Right lobe of liver (tissue), 6 donors: ENCODE data around the gene CLIP2. TPM values are rescaled to one million over a fixed set of nuclear protein-coding genes. Genes with fewer than 3 reads are reported as not detected.

Source experiments
- ATAC-seq, 4 donors: fragments of 200-7000 bp; cut with Tn5 transposase; one replicate each; pipeline ENCODE4 v1.9.1; 2020; ENCODE audit warnings: mild to moderate bottlenecking in 4 of 4, moderate library complexity in 4 of 4
- DNase-seq, 3 donors: peaks; one replicate each; pipeline ENCODE4 v3.0.0-alpha.2; 2020
- H3K27ac ChIP-seq, 3 donors: fragments of 200-600 bp; one replicate each; pipeline ENCODE4 v1.8.0; 2022
- H3K27me3 ChIP-seq, 2 donors: fragments of 200-600 bp; one replicate each; pipeline ENCODE4 v1.8.0; 2022
- H3K36me3 ChIP-seq, 4 donors: fragments of 200-600 bp; sonication (generic) in 1 of 4; one replicate each; pipeline versions ENCODE4 v1.5.1 to v1.8.0; 2017 to 2022; ENCODE audit warnings: control low read depth in 1 of 4
- H3K4me1 ChIP-seq, 4 donors: fragments of 200-600 bp; sonication (generic) in 1 of 4; one replicate each; pipeline versions ENCODE4 v1.5.1 to v1.8.0; 2017 to 2022; ENCODE audit warnings: control low read depth in 1 of 4
- H3K4me3 ChIP-seq, 3 donors: fragments of 200-600 bp; one replicate each; pipeline ENCODE4 v1.8.0; 2022
- H3K9me3 ChIP-seq, 4 donors: fragments of 200-600 bp; sonication (generic) in 1 of 4; one replicate each; pipeline versions ENCODE4 v1.5.1 to v1.8.0; 2017 to 2022; ENCODE audit warnings: control low read depth in 1 of 4
- CTCF ChIP-seq, 4 donors: fragments of 200-600 bp in 3 of 4; fragments of 450-650 bp in 1 of 4; IDR thresholded peaks; one replicate each; pipeline versions ENCODE4 v1.5.1 to v1.8.0; 2016 to 2022; ENCODE audit warnings: antibody characterized with exemption in 4 of 4, mild to moderate bottlenecking in 2 of 4
- POLR2A ChIP-seq: fragments of 450-650 bp; IDR thresholded peaks from one replicate; pipeline ENCODE4 v1.6.1; 2017; ENCODE audit warnings: antibody characterized with exemption, mild to moderate bottlenecking
- WGBS: methylation state at CpG from one replicate; pipeline ENCODE4 v1.1.6; 2018; ENCODE audit warnings: low coverage, low lambda C conversion rate; ENCODE audit not compliant: insufficient coverage; ENCODE audit errors: missing lambda C conversion rate; 5-methylcytosine and 5-hydroxymethylcytosine counted together
- intact Hi-C, 2 donors: fragments of 100-400 bp; cut with DNase I; formaldehyde crosslinking; loops; one replicate each; pipeline versions ENCODE4 v1.11.2 to v1.14.1; 2022
- total RNA-seq, 6 experiments: library from RNA; depleted of rRNA in 2 of 6; stranded (reverse); fragments of >200 nt in 2 of 6; fragmentation: NEBNext Ultra II Directional in 3 of 6; extraction: Animal tissue kit (Norgen Biotek cat#: 25700) in 3 of 6; gene quantifications; one replicate each; pipeline versions ENCODE4 v1.1.0 to v1.2.4, GENCODE V29; 2016 to 2023
- donor health status: DM: no; HTN: yes; CAD: no.
- donor health status: DM: no; HTN: no; CAD: no.
- donor health status: DM: no; HTN: no; CAD: no.
- donor health status: DM: no; HTN: yes; CAD: no.
- donor health status: DM: no; HTN: yes; CAD: no.

CLIP2 gene
- total RNA-seq, 6 experiments from 2014 or later = 2.8 to 6.8 (median 4.2) TPM

DNA sequence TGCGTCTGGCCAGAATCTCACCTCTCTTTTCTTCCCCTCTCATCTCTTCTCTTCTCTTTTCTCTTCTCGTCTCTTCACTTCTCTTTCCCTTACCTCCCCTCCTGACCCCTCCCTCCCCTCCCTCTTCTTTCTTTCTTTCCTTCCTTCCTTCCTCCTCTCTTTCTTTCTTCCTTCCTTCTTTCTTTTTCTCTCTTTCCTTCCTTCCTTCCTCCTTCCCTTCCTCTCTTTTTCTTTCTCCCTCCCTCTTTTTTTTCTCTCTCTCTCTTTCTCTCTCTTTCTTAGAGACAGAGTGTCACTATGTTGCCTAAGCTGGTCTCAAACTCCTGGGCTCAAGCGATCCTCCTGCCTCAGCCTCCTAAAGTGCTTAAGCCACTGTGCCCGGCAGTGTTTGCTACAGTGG, 159.9 kb downstream of the CLIP2 start:
- no peak overlapping the region for H3K27ac ChIP-seq
- no peak for ATAC-seq
- H3K4me1 ChIP-seq = peaks cover 0 to under 1% (median 0%) of the 10 kb centered on the region in 4 donors
- H3K9me3 ChIP-seq = no peaks in the 10 kb centered on the region
- TF ChIP-seq CTCF (IDR thresholded peaks at IDR 0.05) = no peak
- WGBS = 87% methylated on average over 4 of the region's 4 CpGs
- no peaks in the 10 kb centered on the region for H3K27me3 ChIP-seq
- H3K36me3 ChIP-seq = no peaks in the 10 kb centered on the region
- intact Hi-C loops = loop anchor here (10.0 kb wide), 2 partner anchors 96 to 116 kb away; no protein-coding TSS in a partner anchor
- no peak overlapping the region for H3K4me3 ChIP-seq
- no peak for DNase-seq

DNA sequence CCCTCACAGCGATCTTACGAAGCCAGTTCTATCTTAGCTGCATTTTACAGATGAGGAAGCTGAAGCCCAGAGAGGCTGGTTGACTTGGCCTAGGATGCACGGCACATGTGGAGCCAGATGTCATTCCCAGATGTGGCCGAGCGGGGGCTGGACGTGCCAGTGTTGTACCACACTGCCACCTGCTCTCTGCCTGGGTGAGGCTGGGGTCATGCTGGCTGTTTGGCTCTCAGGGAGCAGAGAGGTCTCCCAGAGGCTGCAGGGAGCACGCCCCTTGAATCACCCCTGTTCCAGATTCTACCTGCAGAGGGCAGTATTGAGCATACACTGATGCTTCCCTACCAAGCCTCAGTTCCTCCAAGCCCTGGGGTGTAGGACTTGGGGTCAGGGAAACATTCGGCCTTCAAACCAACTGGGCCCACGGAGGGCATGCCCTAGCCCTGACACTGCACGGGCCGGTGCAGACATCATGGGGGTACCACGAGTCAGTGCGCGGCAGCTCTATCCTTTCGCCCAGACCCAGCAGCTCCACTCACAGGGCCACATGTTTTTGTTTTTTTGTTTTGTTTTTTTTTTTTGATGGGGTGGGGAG, 160.7 kb downstream of the CLIP2 start:
- Histone ChIP-seq H3K4me1 (peaks cover 0 to 8% (median 2%) of the 10 kb centered on the region in 4 donors), H3K4me3 (no peak overlapping the region), H3K9me3 (no peaks in the 10 kb centered on the region), H3K27ac (no peak overlapping the region), H3K27me3 (no peaks in the 10 kb centered on the region), H3K36me3 (no peaks in the 10 kb centered on the region)
- DNase-seq = peak in 1 of 3 donors; percentile 58
- 80% methylated on average over 4 of the region's 15 CpGs for WGBS
- intact Hi-C loops = loop anchor here (10.0 kb wide), 2 partner anchors 95 to 115 kb away; no protein-coding TSS in a partner anchor
- peak; percentile 52 to 66 (median 59) for ATAC-seq
- TF ChIP-seq POLR2A (no peak), CTCF (IDR thresholded peaks at IDR 0.05) (peak; percentile 74 to 88 (median 80))

GRCh38 chr7:74452748-74453321, 163.6 kb downstream of the CLIP2 start:
- DNase-seq = peak in 2 of 3 donors; percentile 66 to 79
- peak; percentile 24 to 55 (median 50) for ATAC-seq
- Histone ChIP-seq H3K4me3 (peak overlapping the region in 1 of 3 donors; percentile 63), H3K4me1 (peaks cover 0 to 12% (median 4%) of the 10 kb centered on the region in 4 donors), H3K9me3 (no peaks in the 10 kb centered on the region), H3K36me3 (no peaks in the 10 kb centered on the region), H3K27ac (no peak overlapping the region), H3K27me3 (no peaks in the 10 kb centered on the region)
- WGBS = 57% methylated on average over 6 of the region's 15 CpGs
- intact Hi-C loops = no loop called here
- TF ChIP-seq CTCF (IDR thresholded peaks at IDR 0.05) (no peak), POLR2A (no peak)

GRCh38 chr7:74453322-74454011, 164.3 kb downstream of the CLIP2 start, which contains the start of gene GTF2IRD1:
Gene GTF2IRD1, plus strand, starts transcription at chr7:74453906. Its CDS starts 54,175 bp downstream, at chr7:74508081.
- WGBS = 3% methylated on average over 13 of the region's 62 CpGs
- peaks cover 0 to 12% (median 4%) of the 10 kb centered on the region in 4 donors for H3K4me1 ChIP-seq
- ATAC-seq (peak; percentile 73 to 80 (median 80)), DNase-seq (peak; percentile 68 to 76 (median 74))
- no peaks in the 10 kb centered on the region for H3K9me3 ChIP-seq
- no peaks in the 10 kb centered on the region for H3K36me3 ChIP-seq
- peak within 1 kb of the TSS in 2 of 3 donors; percentile 55 to 62 for H3K27ac ChIP-seq
- H3K27me3 ChIP-seq = no peaks in the 10 kb centered on the region
- TF ChIP-seq POLR2A = no peak
- no peak for TF ChIP-seq CTCF (IDR thresholded peaks at IDR 0.05)
- intact Hi-C loops = no loop called here
- H3K4me3 ChIP-seq = peak within 1 kb of the TSS; percentile 60 to 64 (median 63)
